Measurements from ENCODE around the gene EIF3L. TPM values are rescaled to one million over a fixed set of nuclear protein-coding genes. Genes with fewer than 3 reads are reported as not detected.

The EIF3L gene
- total RNA-seq, 4 donors from 2014 or later, result 89.4 to 292 (median 217) TPM

DNA sequence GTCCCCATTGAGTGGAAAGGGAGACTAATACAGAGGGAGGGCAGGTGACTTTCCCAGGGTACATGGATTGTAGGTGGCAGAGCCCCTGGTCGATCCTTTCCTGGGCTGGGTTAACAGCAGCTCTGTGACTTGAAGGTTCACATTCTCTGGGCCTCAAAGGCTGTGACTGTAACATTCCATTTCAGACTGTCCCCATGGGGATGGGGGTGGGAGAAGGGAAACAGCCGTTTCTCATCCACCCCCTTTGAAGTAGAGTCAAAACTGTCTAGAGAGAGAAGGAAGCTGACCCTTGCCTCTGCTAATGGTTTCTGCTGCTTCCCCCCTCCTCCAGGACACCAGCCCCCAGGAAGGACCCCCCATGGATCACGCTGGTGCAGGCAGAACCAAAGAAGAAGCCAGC lies 76.1 kb downstream of the EIF3L start:
- H3K4me1 ChIP-seq, result no peaks in the 10 kb centered on the region
- no peaks in the 10 kb centered on the region for H3K9me3 ChIP-seq
- H3K27ac ChIP-seq, result peak overlapping the region in 1 of 4 donors; percentile 30
- no peak for DNase-seq
- in situ Hi-C loops (cut with MboI; ENCODE audit: low pct_ligation_motif_present in 1 of 4, low pct_unique_long_range_greater_than_20kb in 1 of 4, low sequenced_read_pairs in 3 of 4) (no loop called here), intact Hi-C loops (cut with DNase I; ENCODE audit: low total_unique reads) (loop anchor here (10.0 kb wide), 1 partner anchor 1339 kb away; no protein-coding TSS in a partner anchor)
- H3K27me3 ChIP-seq, result no peaks in the 10 kb centered on the region
- no peak overlapping the region for H3K4me3 ChIP-seq
- H3K36me3 ChIP-seq, result peaks cover 0 to 30% (median 15%) of the 10 kb centered on the region in 4 donors
- TF ChIP-seq, protein P1, sequence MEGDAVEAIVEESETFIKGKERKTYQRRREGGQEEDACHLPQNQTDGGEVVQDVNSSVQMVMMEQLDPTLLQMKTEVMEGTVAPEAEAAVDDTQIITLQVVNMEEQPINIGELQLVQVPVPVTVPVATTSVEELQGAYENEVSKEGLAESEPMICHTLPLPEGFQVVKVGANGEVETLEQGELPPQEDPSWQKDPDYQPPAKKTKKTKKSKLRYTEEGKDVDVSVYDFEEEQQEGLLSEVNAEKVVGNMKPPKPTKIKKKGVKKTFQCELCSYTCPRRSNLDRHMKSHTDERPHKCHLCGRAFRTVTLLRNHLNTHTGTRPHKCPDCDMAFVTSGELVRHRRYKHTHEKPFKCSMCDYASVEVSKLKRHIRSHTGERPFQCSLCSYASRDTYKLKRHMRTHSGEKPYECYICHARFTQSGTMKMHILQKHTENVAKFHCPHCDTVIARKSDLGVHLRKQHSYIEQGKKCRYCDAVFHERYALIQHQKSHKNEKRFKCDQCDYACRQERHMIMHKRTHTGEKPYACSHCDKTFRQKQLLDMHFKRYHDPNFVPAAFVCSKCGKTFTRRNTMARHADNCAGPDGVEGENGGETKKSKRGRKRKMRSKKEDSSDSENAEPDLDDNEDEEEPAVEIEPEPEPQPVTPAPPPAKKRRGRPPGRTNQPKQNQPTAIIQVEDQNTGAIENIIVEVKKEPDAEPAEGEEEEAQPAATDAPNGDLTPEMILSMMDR (IDR thresholded peaks at IDR 0.05), result no peak
- TF ChIP-seq POLR2AphosphoS5 (IDR thresholded peaks at IDR 0.05), result no peak
- 77 to 100% methylated on average over 1 to 3 of the region's 3 CpGs for WGBS, 2 donors (ENCODE audit: low coverage in 1 of 2)

DNA sequence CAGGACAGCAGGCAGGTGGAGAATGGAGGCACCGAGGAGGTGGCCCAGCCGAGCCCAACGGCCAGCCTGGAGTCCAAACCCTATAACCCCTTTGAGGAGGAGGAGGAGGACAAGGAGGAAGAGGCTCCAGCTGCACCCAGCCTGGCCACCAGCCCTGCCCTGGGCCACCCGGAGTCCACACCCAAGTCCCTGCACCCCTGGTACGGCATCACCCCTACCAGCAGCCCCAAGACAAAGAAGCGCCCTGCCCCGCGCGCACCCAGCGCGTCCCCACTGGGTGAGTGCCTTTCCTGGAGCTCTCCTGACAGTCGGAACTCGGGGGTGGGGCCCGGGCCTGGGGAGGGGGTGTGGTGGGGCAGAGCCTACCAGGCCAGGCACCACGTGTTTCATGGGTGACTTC lies 76.5 kb downstream of the EIF3L start:
- no peaks in the 10 kb centered on the region for H3K9me3 ChIP-seq
- WGBS, 2 donors (ENCODE audit: low coverage in 1 of 2), result 88 to 100% methylated on average over 1 to 15 of the region's 15 CpGs
- TF ChIP-seq, protein P1 (IDR thresholded peaks at IDR 0.05), result no peak
- no peak for TF ChIP-seq EP300 (IDR thresholded peaks at IDR 0.05; ENCODE audit: low read depth)
- no peak for TF ChIP-seq POLR2AphosphoS5 (IDR thresholded peaks at IDR 0.05)
- no peak for TF ChIP-seq POLR2A (IDR thresholded peaks at IDR 0.05)
- no peaks in the 10 kb centered on the region for H3K27me3 ChIP-seq
- no peak for DNase-seq
- H3K4me1 ChIP-seq, result no peaks in the 10 kb centered on the region
- H3K27ac ChIP-seq, result peak overlapping the region in 1 of 4 donors; percentile 30
- H3K36me3 ChIP-seq, result peaks cover 0 to 30% (median 15%) of the 10 kb centered on the region in 4 donors
- no peak overlapping the region for H3K4me3 ChIP-seq
- intact Hi-C loops (cut with DNase I; ENCODE audit: low total_unique reads), result loop anchor here (10.0 kb wide), 1 partner anchor 1339 kb away; no protein-coding TSS in a partner anchor
- in situ Hi-C loops (cut with MboI; ENCODE audit: low pct_ligation_motif_present in 1 of 4, low pct_unique_long_range_greater_than_20kb in 1 of 4, low sequenced_read_pairs in 3 of 4), result no loop called here

DNA sequence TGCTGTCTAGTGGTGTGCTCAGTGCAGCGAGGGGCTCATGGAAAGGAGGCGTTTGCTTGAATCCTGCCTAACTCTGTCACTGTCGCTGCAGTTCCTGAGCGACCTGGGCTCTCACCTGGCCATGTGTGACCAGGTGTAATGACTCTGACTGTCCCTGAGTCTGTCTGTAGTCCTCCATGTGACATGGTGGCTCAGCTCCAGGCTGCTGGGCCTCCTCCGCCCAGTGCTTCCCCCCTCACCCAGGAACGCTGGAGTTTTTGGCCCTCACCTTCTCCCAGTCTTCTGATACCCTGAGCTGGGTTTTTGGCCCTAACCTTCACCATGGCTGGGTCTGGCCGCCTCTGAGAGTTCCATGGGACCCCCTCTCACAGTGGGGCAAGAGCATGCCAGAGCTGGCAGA lies 77.1 kb downstream of the EIF3L start:
- in situ Hi-C loops (cut with MboI; ENCODE audit: low pct_ligation_motif_present in 1 of 4, low pct_unique_long_range_greater_than_20kb in 1 of 4, low sequenced_read_pairs in 3 of 4) (no loop called here), intact Hi-C loops (cut with DNase I; ENCODE audit: low total_unique reads) (loop anchor here (10.0 kb wide), 1 partner anchor 1338 kb away; no protein-coding TSS in a partner anchor)
- H3K27me3 ChIP-seq, result no peaks in the 10 kb centered on the region
- H3K4me3 ChIP-seq, result no peak overlapping the region
- 82% methylated on average over 7 of the region's 7 CpGs; no CpG with 5 or more reads in 1 of the 2 donors for WGBS, 2 donors (ENCODE audit: low coverage in 1 of 2)
- TF ChIP-seq, protein P1 (IDR thresholded peaks at IDR 0.05), result no peak
- no peak for TF ChIP-seq EP300 (IDR thresholded peaks at IDR 0.05; ENCODE audit: low read depth)
- no peak for TF ChIP-seq POLR2A (IDR thresholded peaks at IDR 0.05)
- TF ChIP-seq POLR2AphosphoS5 (IDR thresholded peaks at IDR 0.05), result no peak
- DNase-seq, result no peak
- no peaks in the 10 kb centered on the region for H3K9me3 ChIP-seq
- peak overlapping the region in 1 of 4 donors; percentile 30 for H3K27ac ChIP-seq
- peaks cover 0 to 30% (median 14%) of the 10 kb centered on the region in 4 donors for H3K36me3 ChIP-seq
- no peaks in the 10 kb centered on the region for H3K4me1 ChIP-seq

DNA sequence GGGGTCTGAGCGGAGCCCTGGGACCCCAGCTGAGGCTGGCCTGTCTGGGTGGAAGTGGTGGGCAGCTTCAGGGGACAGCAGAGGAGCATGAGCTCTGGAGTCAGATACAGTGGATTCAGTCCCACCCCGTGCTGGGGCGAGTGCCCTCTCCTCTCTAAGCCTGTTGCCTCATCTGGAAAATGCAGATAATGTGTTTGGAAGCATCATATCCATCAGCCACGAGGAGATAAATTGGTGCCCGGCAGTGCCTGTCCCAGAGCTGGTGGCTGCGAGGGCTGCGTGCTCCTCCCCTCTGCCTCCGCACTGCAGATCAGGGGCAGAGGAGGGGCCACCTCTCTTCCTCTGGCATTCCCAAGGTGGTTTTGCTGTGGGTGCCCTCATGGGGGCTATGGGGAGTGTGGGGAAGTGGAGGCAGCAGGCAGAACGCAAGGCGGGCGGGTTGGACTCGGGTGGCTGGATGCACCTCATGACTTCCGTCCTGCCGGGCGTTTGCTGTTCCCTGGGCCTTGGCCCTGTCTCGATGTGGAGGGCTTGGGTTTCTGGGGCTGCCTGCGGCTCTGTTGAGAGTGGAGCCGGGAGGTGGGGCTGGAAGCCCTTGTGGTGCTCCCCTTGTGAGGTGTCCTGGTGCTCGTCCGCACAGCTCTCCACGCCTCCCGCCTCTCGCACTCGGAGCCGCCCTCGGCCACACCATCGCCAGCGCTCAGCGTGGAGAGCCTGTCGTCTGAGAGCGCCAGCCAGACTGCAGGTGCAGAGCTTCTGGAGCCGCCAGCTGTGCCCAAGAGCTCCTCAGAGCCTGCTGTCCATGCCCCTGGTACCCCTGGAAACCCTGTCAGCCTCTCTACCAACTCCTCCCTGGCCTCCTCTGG lies 77.8 kb downstream of the EIF3L start:
- Histone ChIP-seq H3K4me1 (no peaks in the 10 kb centered on the region), H3K9me3 (no peaks in the 10 kb centered on the region), H3K36me3 (peaks cover 0 to 27% (median 13%) of the 10 kb centered on the region in 4 donors), H3K27me3 (no peaks in the 10 kb centered on the region), H3K4me3 (no peak overlapping the region), H3K27ac (peak overlapping the region in 1 of 4 donors; percentile 14)
- DNase-seq, result no peak
- TF ChIP-seq POLR2AphosphoS5 (IDR thresholded peaks at IDR 0.05), result no peak
- TF ChIP-seq POLR2A (IDR thresholded peaks at IDR 0.05), result no peak
- no peak for TF ChIP-seq EP300 (IDR thresholded peaks at IDR 0.05; ENCODE audit: low read depth)
- TF ChIP-seq, protein P1 (IDR thresholded peaks at IDR 0.05), result no peak
- intact Hi-C loops (cut with DNase I; ENCODE audit: low total_unique reads), result loop anchor here (10.0 kb wide), 1 partner anchor 1338 kb away; no protein-coding TSS in a partner anchor
- in situ Hi-C loops (cut with MboI; ENCODE audit: low pct_ligation_motif_present in 1 of 4, low pct_unique_long_range_greater_than_20kb in 1 of 4, low sequenced_read_pairs in 3 of 4), result no loop called here
- 92% methylated on average over 32 of the region's 32 CpGs; no CpG with 5 or more reads in 1 of the 2 donors for whole genome bisulfite sequencing, 2 donors (ENCODE audit: low coverage in 1 of 2)

Measured in transverse colon (tissue), 4 donors.